ENCODE data around the gene AP2B1.

AP2B1 gene

DNA sequence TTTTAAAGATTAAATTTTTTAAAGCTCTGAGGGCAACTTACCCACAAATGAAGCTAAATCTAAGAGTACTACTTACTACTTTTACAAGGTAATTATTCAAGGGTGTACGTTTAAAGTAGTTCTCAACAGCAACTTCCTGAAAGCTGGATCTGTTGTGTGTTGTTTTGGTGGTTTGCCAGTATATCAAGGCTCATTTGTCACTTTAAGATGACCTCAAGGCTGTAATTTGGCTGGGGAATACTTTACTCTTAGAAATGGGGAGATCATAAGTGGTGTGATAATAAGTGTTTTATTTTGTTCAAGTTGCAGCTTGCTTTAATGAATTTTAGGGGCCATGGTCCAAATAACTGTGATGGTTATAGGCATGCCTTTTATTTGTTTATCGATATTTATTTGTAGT lies 30.4 kb downstream of the AP2B1 start:
- H3K4me1 Mint-ChIP-seq: peaks cover 17% of the 10 kb centered on the region
- TF ChIP-seq, protein P1, sequence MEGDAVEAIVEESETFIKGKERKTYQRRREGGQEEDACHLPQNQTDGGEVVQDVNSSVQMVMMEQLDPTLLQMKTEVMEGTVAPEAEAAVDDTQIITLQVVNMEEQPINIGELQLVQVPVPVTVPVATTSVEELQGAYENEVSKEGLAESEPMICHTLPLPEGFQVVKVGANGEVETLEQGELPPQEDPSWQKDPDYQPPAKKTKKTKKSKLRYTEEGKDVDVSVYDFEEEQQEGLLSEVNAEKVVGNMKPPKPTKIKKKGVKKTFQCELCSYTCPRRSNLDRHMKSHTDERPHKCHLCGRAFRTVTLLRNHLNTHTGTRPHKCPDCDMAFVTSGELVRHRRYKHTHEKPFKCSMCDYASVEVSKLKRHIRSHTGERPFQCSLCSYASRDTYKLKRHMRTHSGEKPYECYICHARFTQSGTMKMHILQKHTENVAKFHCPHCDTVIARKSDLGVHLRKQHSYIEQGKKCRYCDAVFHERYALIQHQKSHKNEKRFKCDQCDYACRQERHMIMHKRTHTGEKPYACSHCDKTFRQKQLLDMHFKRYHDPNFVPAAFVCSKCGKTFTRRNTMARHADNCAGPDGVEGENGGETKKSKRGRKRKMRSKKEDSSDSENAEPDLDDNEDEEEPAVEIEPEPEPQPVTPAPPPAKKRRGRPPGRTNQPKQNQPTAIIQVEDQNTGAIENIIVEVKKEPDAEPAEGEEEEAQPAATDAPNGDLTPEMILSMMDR (IDR thresholded peaks at IDR 0.05): no peak
- H3K27me3 Mint-ChIP-seq (ENCODE audit: low read depth, poor library complexity): no peaks in the 10 kb centered on the region
- no peaks in the 10 kb centered on the region for H3K9me3 Mint-ChIP-seq
- peak overlapping the region; percentile 21 for H3K27ac Mint-ChIP-seq
- H3K4me3 Mint-ChIP-seq: no peak overlapping the region
- DNase-seq: no peak
- peaks cover 18% of the 10 kb centered on the region for H3K36me3 Mint-ChIP-seq (ENCODE audit: low read depth)

DNA sequence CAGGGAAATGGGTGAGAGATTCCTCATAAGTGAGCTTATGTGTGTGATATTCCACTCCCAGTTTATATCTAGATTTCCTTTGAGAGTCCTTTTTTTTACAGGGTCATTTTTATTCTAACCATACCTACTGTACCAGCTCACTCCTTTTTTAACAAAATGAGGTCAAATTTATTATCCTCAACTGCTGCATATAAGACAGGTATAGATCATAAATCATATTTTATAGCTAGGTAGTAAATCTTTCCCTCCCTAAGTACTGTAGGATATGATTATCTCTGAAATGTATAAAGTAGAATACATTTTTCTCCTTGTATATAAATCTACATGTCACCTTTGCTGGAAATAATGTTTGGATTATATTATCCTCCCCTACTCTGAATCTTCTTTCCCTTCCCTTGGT lies 31.5 kb downstream of the AP2B1 start:
- Mint-ChIP-seq H3K9me3 (no peaks in the 10 kb centered on the region), H3K27me3 (ENCODE audit: low read depth, poor library complexity) (no peaks in the 10 kb centered on the region), H3K4me3 (no peak overlapping the region), H3K4me1 (peaks cover 17% of the 10 kb centered on the region), H3K36me3 (ENCODE audit: low read depth) (peaks cover 18% of the 10 kb centered on the region), H3K27ac (peak overlapping the region; percentile 64)
- TF ChIP-seq, protein P1 (IDR thresholded peaks at IDR 0.05): no peak
- no peak for DNase-seq

DNA sequence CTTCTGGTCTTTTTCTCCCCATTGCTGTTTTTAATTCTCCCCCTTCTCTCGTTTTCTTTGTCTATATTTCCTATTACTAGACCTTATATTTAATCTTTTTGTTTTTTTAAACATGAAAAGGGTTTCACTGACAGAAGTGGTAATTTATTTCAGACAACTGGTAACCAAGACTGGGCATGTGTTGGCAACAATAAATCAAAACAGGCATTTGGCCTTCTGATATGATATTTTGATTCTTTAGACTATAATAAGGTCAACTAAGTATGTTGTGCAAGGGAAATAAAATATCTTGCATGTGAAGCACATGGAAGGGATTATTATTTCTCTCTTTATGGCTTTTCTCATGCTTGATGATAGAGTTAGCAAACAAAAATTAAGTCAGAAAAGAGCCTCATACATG lies 34.6 kb downstream of the AP2B1 start:
- TF ChIP-seq, protein P1 (IDR thresholded peaks at IDR 0.05): no peak
- Mint-ChIP-seq H3K27me3 (ENCODE audit: low read depth, poor library complexity) (no peaks in the 10 kb centered on the region), H3K4me3 (no peak overlapping the region)

DNA sequence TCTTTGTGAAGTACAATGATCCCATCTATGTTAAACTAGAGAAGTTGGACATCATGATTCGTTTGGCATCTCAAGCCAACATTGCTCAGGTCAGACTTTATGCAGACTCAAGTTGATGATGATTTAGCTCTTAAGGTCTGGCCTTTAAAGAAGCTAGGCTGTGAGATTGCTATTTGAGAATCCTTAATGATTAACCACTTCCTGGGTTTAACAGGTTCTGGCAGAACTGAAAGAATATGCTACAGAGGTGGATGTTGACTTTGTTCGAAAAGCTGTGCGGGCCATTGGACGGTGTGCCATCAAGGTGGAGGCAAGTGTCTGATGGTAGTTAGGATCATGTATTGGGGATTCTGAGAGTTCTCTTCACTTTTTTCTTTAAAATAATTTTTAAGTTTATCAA lies 40.3 kb downstream of the AP2B1 start:
- Mint-ChIP-seq H3K27me3 (ENCODE audit: low read depth, poor library complexity) (no peaks in the 10 kb centered on the region), H3K9me3 (no peaks in the 10 kb centered on the region), H3K36me3 (ENCODE audit: low read depth) (peaks cover 43% of the 10 kb centered on the region), H3K4me1 (no peaks in the 10 kb centered on the region), H3K4me3 (no peak overlapping the region), H3K27ac (no peak overlapping the region)
- TF ChIP-seq, protein P1 (IDR thresholded peaks at IDR 0.05): no peak
- DNase-seq: no peak

More for the DNA sequence above, 34.6 kb downstream of the AP2B1 start:
- no peak for DNase-seq
- Mint-ChIP-seq H3K27ac (no peak overlapping the region), H3K36me3 (ENCODE audit: low read depth) (peaks cover 35% of the 10 kb centered on the region), H3K9me3 (no peaks in the 10 kb centered on the region), H3K4me1 (peaks cover 17% of the 10 kb centered on the region)

DNA sequence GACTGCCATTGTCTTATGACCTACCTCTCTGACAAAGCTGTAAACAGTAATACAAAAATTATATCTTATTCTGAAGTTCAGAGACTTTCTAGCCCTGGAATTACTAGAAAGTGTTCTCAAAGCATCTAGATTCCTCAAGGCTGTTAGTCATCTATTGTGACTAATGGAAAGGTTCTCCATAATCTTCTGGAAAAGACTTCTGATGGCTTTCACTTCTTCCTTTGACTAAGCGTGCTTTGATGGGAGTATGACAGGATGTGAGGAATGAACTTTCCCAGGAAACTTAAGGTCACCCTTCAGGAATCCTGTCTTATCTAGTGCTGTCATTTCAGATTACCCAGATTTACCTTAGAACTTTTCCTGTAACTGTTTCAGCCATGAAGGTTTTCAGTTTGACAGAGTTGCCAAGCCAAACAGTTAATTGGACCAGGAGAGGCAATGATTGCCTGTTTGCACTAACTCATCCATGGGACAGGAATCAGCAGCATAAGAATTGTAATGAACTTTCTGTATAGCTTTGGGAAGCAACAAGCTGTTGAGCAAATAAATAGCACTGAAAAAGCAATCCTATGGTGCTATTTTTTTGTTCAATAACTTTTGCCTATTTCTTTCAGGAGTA lies 43.5 kb downstream of the AP2B1 start:
- DNase-seq: no peak
- no peak overlapping the region for H3K27ac Mint-ChIP-seq
- no peaks in the 10 kb centered on the region for H3K4me1 Mint-ChIP-seq
- TF ChIP-seq, protein P1 (IDR thresholded peaks at IDR 0.05): no peak
- H3K4me3 Mint-ChIP-seq: no peak overlapping the region
- no peaks in the 10 kb centered on the region for H3K9me3 Mint-ChIP-seq
- no peaks in the 10 kb centered on the region for H3K27me3 Mint-ChIP-seq (ENCODE audit: low read depth, poor library complexity)
- H3K36me3 Mint-ChIP-seq (ENCODE audit: low read depth): peaks cover 45% of the 10 kb centered on the region

DNA sequence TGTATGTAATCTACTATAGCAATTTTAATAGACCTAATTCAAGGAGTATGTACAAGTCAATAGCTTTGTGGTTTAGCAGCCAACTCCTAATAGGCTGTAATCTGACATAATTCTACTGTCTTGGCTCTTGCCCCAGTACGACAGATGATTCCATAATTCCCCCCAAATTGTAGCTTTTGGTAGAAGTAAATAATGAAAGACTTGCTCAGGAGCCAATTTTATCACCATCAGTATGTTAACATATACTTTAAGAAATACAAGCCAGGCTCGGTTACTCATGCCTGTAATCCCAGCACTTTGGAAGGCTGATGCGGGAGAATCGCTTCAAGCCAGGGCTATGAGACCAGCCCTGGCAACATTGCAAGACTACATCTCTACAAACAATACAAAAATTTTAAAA lies 53.9 kb downstream of the AP2B1 start:
- TF ChIP-seq, protein P1 (IDR thresholded peaks at IDR 0.05): no peak
- no peaks in the 10 kb centered on the region for H3K9me3 Mint-ChIP-seq
- no peaks in the 10 kb centered on the region for H3K4me1 Mint-ChIP-seq
- no peak for DNase-seq
- no peak overlapping the region for H3K27ac Mint-ChIP-seq
- H3K4me3 Mint-ChIP-seq: no peak overlapping the region
- no peaks in the 10 kb centered on the region for H3K27me3 Mint-ChIP-seq (ENCODE audit: low read depth, poor library complexity)
- peaks cover 52% of the 10 kb centered on the region for H3K36me3 Mint-ChIP-seq (ENCODE audit: low read depth)

Data from nephron progenitor cell (in vitro differentiated cells).